Hepatocyte (in vitro differentiated cells): ENCODE results near the gene MTNR1A.

Experiments used
- EZH2 ChIP-seq: fragments of 200-600 bp; sonication (generic); IDR thresholded peaks from 2 replicates; pipeline ENCODE4 v1.6.1; 2016; ENCODE audit warnings: antibody characterized with exemption, mild to moderate bottlenecking, borderline replicate concordance
- TF ChIP-seq, protein P1 (sequence below): fragments of 200-600 bp; sonication (generic); IDR thresholded peaks from 2 replicates; pipeline ENCODE4 v1.5.1; 2016; ENCODE audit warnings: antibody characterized with exemption, mild to moderate bottlenecking; ENCODE audit not compliant: poor library complexity

DNA sequence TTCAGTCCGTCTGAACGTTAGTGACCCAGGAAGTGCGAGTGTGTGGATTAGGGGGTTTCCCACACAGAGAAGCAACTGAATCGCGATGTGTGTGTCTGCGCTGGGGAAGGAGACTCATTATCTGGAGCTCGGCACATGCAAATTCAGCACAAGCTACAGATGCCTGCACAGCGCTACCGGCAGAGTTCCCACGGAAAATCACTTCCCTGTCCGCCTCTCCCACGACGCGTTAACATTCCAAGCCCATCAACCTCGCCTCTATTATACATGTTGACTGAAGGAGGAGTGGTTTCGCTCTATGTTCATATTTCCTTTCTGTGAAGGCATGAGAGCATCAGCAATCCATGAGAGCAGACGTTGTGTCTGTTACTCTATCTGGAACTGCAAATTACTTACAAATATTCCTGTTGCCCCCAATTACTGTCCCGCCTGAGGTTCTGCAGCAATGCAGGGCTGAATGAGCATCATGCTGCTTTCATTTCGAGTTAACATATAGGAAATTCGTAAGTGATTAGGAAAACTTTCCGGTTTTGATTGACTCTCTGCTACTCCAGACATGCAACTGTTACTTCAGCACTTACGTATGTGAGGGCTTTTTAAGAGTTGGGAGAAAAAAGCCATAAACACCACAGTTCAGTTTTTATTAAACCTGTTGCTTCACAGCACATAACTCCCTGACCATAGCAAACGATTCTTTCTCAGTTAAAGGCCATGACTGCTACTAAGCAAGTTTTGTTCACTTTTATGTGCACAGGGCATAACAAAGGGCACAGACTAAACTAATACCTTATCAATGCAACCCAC, 15.0 kb upstream of the MTNR1A start:
- TF ChIP-seq, protein P1, sequence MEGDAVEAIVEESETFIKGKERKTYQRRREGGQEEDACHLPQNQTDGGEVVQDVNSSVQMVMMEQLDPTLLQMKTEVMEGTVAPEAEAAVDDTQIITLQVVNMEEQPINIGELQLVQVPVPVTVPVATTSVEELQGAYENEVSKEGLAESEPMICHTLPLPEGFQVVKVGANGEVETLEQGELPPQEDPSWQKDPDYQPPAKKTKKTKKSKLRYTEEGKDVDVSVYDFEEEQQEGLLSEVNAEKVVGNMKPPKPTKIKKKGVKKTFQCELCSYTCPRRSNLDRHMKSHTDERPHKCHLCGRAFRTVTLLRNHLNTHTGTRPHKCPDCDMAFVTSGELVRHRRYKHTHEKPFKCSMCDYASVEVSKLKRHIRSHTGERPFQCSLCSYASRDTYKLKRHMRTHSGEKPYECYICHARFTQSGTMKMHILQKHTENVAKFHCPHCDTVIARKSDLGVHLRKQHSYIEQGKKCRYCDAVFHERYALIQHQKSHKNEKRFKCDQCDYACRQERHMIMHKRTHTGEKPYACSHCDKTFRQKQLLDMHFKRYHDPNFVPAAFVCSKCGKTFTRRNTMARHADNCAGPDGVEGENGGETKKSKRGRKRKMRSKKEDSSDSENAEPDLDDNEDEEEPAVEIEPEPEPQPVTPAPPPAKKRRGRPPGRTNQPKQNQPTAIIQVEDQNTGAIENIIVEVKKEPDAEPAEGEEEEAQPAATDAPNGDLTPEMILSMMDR = no peak
- no peak for TF ChIP-seq EZH2
